Neural progenitor cell (in vitro differentiated cells): ENCODE results near the gene TBC1D17. TPM values are rescaled to one million over a fixed set of nuclear protein-coding genes. Genes with fewer than 3 reads are reported as not detected.
A peak's percentile ranks its signal among the peaks of the same experiment; 100 is the strongest.

Source experiments
- DNase-seq: peaks from one replicate; pipeline ENCODE4 v3.0.0-alpha.2; 2016; ENCODE audit warnings: low spot score
- H2AFZ ChIP-seq: fragments of 200-600 bp; sonication (generic); replicated peaks from 2 replicates; pipeline ENCODE4 v1.6.1; 2016; ENCODE audit warnings: antibody characterized with exemption
- H3F3A ChIP-seq: fragments of 200-600 bp; sonication (generic); 2 replicates; pipeline ENCODE4 v1.6.1; 2016; ENCODE audit warnings: antibody characterized with exemption, low read depth
- H3K27ac ChIP-seq: fragments of 200-600 bp; sonication (generic); 2 replicates; pipeline ENCODE4 v1.5.1; 2016; ENCODE audit warnings: mild to moderate bottlenecking
- H3K27me3 ChIP-seq: fragments of 200-600 bp; sonication (generic); 2 replicates; pipeline ENCODE4 v1.6.1; 2016; ENCODE audit warnings: mild to moderate bottlenecking, moderate library complexity
- H3K36me3 ChIP-seq: fragments of 200-600 bp; sonication (generic); 2 replicates; pipeline ENCODE4 v1.5.1; 2016
- H3K4me1 ChIP-seq: fragments of 200-600 bp; sonication (generic); 2 replicates; pipeline ENCODE4 v1.6.1; 2016; ENCODE audit warnings: mixed run types
- H3K4me2 ChIP-seq: fragments of 200-600 bp; sonication (generic); 2 replicates; pipeline ENCODE4 v1.6.1; 2016
- H3K4me3 ChIP-seq: fragments of 200-600 bp; sonication (generic); 2 replicates; pipeline ENCODE4 v1.5.1; 2016
- H3K79me2 ChIP-seq: fragments of 200-600 bp; sonication (generic); 2 replicates; pipeline ENCODE4 v1.6.1; 2016; ENCODE audit warnings: low read depth
- H3K9ac ChIP-seq: fragments of 200-600 bp; sonication (generic); 2 replicates; pipeline ENCODE4 v1.6.1; 2016
- H3K9me3 ChIP-seq: fragments of 200-600 bp; sonication (generic); 2 replicates; pipeline ENCODE4 v1.5.1; 2016; ENCODE audit warnings: low read depth
- H4K20me1 ChIP-seq: fragments of 200-600 bp; sonication (generic); 2 replicates; pipeline ENCODE4 v1.6.1; 2016; ENCODE audit warnings: low read depth
- H3K27ac Mint-ChIP-seq: 3 replicates; pipeline ENCODE4 v1.8.0; 2021; ENCODE audit warnings: mixed read lengths
- H3K27me3 Mint-ChIP-seq: 2 replicates; pipeline ENCODE4 v1.8.0; 2022; ENCODE audit warnings: low read depth, mild to moderate bottlenecking, inconsistent platforms, moderate library complexity, mixed read lengths; ENCODE audit not compliant: insufficient read depth
- H3K36me3 Mint-ChIP-seq: 3 replicates; pipeline ENCODE4 v1.8.0; 2021; ENCODE audit warnings: mixed read lengths
- H3K4me1 Mint-ChIP-seq: 3 replicates; pipeline ENCODE4 v1.8.0; 2021; ENCODE audit warnings: mixed read lengths
- H3K4me3 Mint-ChIP-seq: 3 replicates; pipeline ENCODE4 v1.8.0; 2021; ENCODE audit warnings: mild to moderate bottlenecking, moderate library complexity, mixed read lengths
- H3K9me3 Mint-ChIP-seq: 3 replicates; pipeline ENCODE4 v1.8.0; 2020; ENCODE audit warnings: mixed read lengths
- EZH2 ChIP-seq: fragments of 200-600 bp; sonication (generic); IDR thresholded peaks from 2 replicates; pipeline ENCODE4 v1.6.1; 2017; ENCODE audit warnings: antibody characterized with exemption, mild to moderate bottlenecking, moderate library complexity
- EZH2phosphoT487 ChIP-seq: fragments of 200-600 bp; sonication (generic); IDR thresholded peaks from 2 replicates; pipeline ENCODE4 v1.6.1; 2017; ENCODE audit warnings: antibody characterized with exemption
- total RNA-seq: library from RNA; depleted of rRNA; stranded (reverse); fragments of >200 nt; gene quantifications from 2 replicates; pipeline ENCODE4 v1.2.3, GENCODE V29; 2015; ENCODE audit warnings: low replicate concordance
- TF ChIP-seq, protein P1 (sequence below): fragments of 200-600 bp; sonication (generic); IDR thresholded peaks from 2 replicates; pipeline ENCODE4 v1.5.1; 2017; ENCODE audit warnings: antibody characterized with exemption, mild to moderate bottlenecking

The TBC1D17 gene
- total RNA-seq, 1 donor from 2014 or later = 10.4 TPM

DNA sequence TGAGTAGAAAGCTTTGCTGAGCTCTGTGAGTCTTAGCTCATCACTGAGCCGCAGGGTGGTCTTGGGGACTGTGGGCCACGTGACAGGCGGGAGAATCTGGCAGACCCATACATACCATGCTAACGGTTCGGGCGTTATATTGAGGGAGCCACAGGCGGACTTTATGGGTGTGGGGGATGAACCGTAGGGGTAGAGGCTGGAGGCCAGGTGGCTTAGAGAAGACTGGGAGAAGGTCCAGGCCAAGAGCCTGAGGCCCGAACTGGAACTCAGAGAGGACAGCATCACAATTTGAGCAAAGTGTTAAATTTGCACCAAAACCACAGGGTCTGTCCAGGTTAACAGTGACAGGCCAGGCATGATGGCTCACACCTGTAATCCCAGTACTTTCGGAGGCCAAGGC lies 36.2 kb downstream of the TBC1D17 start:
- peaks cover 11% of the 10 kb centered on the region for H3F3A ChIP-seq
- H3K27me3 ChIP-seq = no peaks in the 10 kb centered on the region
- Mint-ChIP-seq H3K36me3 (peaks cover 44% of the 10 kb centered on the region), H3K4me3 (no peak overlapping the region), H3K9me3 (peaks cover 3% of the 10 kb centered on the region), H3K4me1 (peaks cover 6% of the 10 kb centered on the region), H3K27me3 (peaks cover 8% of the 10 kb centered on the region), H3K27ac (no peak overlapping the region)
- TF ChIP-seq EZH2phosphoT487 (no peak), EZH2 (no peak)
- TF ChIP-seq, protein P1, sequence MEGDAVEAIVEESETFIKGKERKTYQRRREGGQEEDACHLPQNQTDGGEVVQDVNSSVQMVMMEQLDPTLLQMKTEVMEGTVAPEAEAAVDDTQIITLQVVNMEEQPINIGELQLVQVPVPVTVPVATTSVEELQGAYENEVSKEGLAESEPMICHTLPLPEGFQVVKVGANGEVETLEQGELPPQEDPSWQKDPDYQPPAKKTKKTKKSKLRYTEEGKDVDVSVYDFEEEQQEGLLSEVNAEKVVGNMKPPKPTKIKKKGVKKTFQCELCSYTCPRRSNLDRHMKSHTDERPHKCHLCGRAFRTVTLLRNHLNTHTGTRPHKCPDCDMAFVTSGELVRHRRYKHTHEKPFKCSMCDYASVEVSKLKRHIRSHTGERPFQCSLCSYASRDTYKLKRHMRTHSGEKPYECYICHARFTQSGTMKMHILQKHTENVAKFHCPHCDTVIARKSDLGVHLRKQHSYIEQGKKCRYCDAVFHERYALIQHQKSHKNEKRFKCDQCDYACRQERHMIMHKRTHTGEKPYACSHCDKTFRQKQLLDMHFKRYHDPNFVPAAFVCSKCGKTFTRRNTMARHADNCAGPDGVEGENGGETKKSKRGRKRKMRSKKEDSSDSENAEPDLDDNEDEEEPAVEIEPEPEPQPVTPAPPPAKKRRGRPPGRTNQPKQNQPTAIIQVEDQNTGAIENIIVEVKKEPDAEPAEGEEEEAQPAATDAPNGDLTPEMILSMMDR = no peak
- peaks cover 79% of the 10 kb centered on the region for H3K79me2 ChIP-seq
- peaks cover 85% of the 10 kb centered on the region for H4K20me1 ChIP-seq
- DNase-seq = no peak
- H3K4me2 ChIP-seq = no peak overlapping the region
- H3K9me3 ChIP-seq = no peaks in the 10 kb centered on the region
- no peak overlapping the region for H3K9ac ChIP-seq
- H2AFZ ChIP-seq = no peak overlapping the region
- no peaks in the 10 kb centered on the region for H3K4me1 ChIP-seq
- H3K4me3 ChIP-seq = no peak overlapping the region
- no peak overlapping the region for H3K27ac ChIP-seq
- H3K36me3 ChIP-seq = no peaks in the 10 kb centered on the region

DNA sequence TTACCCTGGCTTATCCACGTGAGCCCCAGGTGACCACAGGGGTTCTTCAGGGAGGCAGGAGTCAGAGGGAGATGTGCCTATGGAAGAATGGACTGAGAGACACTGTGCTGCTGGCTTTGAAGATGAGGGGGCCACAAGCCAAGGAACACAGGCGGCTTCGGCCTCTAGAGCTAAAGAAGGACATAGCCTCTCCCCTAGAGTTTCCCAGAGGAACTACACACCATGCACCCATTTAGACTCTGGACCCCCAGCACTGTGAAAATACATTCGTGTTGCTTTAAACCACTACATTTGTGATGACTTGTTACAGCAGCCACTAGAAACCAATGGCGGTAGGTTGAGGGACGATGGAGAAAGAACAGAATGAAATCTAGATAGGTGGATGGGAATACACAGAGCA lies 37.8 kb downstream of the TBC1D17 start:
- DNase-seq = no peak
- Histone ChIP-seq H3K4me2 (no peak overlapping the region), H3K4me3 (no peak overlapping the region), H3K9me3 (no peaks in the 10 kb centered on the region), H4K20me1 (peaks cover 87% of the 10 kb centered on the region), H3K27me3 (no peaks in the 10 kb centered on the region), H3K9ac (no peak overlapping the region), H3K79me2 (peaks cover 94% of the 10 kb centered on the region), H3K4me1 (no peaks in the 10 kb centered on the region), H2AFZ (no peak overlapping the region), H3F3A (peaks cover 11% of the 10 kb centered on the region), H3K36me3 (no peaks in the 10 kb centered on the region), H3K27ac (no peak overlapping the region)
- H3K27me3 Mint-ChIP-seq = peaks cover 8% of the 10 kb centered on the region
- no peak overlapping the region for H3K27ac Mint-ChIP-seq
- peaks cover 43% of the 10 kb centered on the region for H3K36me3 Mint-ChIP-seq
- peaks cover 3% of the 10 kb centered on the region for H3K9me3 Mint-ChIP-seq
- TF ChIP-seq, protein P1 = no peak
- no peak for TF ChIP-seq EZH2
- no peak for TF ChIP-seq EZH2phosphoT487
- peaks cover 6% of the 10 kb centered on the region for H3K4me1 Mint-ChIP-seq
- H3K4me3 Mint-ChIP-seq = no peak overlapping the region

DNA sequence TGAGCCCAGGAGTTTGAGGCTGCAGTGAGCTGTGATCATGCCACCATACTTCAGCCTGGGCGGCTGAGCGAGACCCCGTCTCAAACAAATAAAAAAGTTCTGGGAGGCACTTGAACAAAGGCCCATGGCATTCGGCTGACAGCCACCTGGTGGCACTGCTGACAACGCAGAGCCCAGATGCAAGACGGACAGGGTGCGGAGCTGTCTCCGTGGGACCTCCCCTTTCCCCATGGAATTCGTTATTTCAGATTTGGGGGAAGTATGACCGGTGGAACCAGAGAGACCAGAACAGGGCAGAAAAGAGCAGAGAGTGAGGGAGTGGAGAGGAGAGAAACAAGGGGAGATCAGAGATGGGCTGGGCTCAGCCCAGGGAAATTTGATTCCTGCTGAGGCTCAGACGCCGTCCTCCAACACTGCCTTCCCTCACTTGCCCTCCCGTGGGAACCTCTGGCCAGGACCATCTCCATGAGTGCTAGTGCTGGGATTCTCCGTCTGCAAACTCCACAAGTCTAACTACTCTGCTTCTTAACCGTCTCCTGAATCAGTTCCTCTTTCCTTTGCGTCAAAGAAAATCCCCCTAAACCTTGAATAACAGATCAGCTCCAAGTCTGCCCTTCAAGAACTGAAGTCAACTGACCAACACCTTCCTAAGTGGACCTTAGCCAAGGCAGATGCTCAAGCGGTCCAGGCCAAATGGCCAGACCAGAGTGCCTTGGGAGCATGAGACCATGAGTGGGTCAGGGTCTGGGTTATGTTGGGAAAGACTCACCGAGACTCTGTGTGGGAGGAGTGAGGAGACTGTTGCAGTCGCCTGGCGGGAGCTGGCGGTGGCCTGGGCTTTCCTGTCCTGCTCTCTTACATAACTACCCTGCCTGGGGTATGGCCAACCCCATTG lies 39.6 kb downstream of the TBC1D17 start:
- H3K9me3 Mint-ChIP-seq = peaks cover 3% of the 10 kb centered on the region

More for the DNA sequence above, 39.6 kb downstream of the TBC1D17 start:
- peaks cover 11% of the 10 kb centered on the region for H3F3A ChIP-seq
- no peaks in the 10 kb centered on the region for H3K4me1 ChIP-seq
- Mint-ChIP-seq H3K27me3 (peaks cover 7% of the 10 kb centered on the region), H3K4me3 (no peak overlapping the region), H3K36me3 (peaks cover 51% of the 10 kb centered on the region), H3K27ac (no peak overlapping the region), H3K4me1 (peaks cover 12% of the 10 kb centered on the region)
- peaks cover 99% of the 10 kb centered on the region for H3K79me2 ChIP-seq
- no peaks in the 10 kb centered on the region for H3K36me3 ChIP-seq
- no peak overlapping the region for H3K27ac ChIP-seq
- no peak overlapping the region for H3K4me2 ChIP-seq
- H3K4me3 ChIP-seq = no peak overlapping the region
- no peaks in the 10 kb centered on the region for H3K27me3 ChIP-seq
- no peak overlapping the region for H3K9ac ChIP-seq
- H4K20me1 ChIP-seq = peaks cover 90% of the 10 kb centered on the region
- peak; percentile 49 for DNase-seq
- no peaks in the 10 kb centered on the region for H3K9me3 ChIP-seq
- TF ChIP-seq, protein P1 = peak; percentile 46
- TF ChIP-seq EZH2phosphoT487 = no peak
- no peak overlapping the region for H2AFZ ChIP-seq
